DMS79 (cell line): Measurements from ENCODE around the gene SCRT2.
"Not testable (repeated sequence)": the region's sequence is repeated elsewhere in the genome, so short reads cannot be mapped to it uniquely, and the experiment has no call there.

ENCODE experiments used
- DNase-seq: peaks from one replicate; lab custom pipeline; 2025; lab: John Stamatoyannopoulos, UW

The SCRT2 gene

DNA sequence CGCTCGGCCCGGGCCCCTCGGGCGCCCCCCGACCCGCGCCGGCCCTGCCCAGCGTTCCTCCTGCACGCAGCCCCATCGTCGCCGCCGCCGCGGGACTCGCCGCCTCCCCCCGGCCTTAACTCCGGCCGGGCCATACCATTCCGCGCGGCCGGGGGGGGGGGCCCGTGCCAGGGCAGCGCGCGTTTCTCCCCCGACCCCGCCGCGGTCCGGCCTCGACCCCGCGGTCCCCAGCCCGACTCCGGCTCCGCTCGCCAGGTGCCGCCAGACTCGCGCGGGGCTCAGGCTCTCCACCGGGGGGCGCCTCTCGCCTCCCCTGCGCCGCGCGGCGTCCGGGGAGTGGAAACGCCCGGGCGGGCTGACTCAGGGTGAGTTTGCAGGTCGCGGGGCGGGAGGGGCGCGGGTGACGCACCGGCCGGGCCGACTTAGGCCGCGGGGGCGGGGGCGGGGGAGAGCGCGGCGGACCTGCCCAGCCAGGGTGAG, 22.5 kb downstream of the SCRT2 start, which contains the start of gene SRXN1:
Gene SRXN1, minus strand, starts transcription at position 91 of the 480 bp plus-strand sequence. Its CDS starts 15 bp downstream, at position 76.
- no peak for DNase-seq

DNA sequence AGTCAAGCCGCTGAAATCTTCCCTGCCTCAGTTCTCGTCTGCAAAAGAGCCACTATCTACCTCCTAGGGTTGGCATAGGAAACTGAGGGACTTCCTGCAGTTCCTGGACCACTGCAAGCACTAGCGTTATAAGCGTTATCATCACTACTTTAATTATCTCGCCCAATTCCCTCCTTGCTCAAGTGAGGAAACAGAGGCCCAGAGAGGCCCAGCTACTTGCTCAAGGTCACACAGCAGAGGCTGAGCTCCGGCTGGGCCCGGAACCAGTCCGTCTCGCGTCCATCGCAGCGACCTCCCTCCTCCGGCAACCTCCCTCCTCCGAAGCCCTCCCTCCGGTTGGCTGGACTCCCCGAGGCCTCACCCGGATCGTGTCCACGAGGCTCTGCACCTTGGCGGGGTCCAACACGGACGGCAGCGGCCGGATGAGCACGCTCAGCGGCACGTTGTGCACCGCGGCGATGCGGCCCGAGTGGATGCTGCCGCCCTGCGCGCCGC, 22.9 kb downstream of the SCRT2 start:
- no peak for DNase-seq

DNA sequence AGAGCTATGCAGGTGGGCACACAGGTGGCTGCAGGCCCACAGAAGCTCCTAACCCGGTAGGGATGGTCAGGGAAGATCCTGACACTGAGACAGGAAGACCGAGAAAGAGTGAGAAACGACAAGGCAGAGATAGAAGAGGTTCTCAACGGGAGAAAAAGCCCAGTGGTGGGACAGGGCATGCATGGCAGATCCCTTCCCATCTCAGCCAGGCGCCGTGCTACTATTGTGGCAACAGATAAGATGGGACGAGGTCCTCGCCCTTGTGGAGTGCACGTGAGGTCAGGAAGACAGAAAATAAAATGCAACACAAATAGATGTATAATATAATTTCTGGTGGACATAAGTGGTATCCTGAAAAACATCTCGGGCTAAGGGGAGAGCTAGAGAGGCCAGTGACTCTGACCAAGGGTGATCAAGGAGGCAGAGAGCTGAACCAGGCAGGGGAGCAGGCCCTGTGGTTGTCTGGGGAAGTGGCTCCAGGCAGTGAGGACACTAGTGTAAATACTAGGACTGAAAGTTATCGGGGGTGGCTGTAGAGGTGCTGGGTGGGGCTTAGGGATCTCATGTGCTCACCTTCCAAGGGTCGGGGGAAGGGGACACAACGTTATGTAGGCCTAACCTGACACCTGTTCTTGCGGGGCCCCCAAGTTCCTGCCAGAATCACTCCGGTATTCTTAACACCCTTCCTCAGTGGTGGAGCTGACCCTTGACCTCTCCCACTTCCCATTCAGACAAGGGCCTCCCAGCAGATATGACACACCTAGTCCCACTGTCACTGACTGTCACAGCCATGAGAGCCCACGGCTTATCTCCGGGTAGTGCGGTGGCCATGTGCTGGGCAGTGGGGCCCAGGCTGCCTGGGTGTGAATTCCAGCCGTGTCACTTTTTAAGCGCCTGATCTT, 23.6 kb downstream of the SCRT2 start:
- DNase-seq, result no peak

DNA sequence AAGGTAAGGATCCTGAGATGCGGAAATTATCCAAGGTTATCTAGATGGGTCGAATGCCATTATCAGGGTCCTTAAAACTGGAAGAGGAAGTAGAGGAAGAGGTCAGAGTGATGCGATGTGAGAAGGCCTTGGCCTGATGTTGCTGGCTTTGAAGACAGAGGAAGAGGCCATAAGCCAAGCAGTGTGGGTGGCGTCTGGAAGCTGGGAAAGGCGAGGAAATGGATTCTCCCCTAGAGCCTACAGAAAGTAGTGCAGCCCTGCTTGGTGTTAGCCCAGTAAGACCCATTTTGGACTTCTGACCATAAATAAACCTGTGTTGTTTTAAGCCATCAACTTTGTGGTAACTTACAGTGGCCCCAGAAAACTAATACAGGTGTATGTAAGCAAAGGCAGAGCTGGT, 24.6 kb downstream of the SCRT2 start:
- DNase-seq, result no peak

DNA sequence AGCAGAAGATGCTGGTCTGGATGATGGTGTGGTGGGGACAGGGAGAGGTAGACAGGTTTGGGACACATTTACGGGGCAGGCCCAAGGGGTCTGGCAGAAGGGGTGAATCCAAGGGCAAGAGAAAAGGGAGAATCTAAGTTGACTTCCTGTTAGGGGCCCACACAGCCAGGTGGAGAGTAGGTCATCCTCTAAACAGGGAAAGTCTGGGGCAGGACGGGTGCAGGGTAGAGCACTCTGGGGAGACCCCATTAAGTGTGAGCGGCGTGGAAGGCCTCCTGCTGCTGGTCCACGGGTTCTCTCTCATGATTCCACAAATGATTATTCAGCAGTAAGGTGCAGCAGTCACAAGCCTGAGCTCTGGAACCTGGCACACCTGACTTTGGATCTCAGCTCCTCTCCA, 25.3 kb downstream of the SCRT2 start:
- no peak for DNase-seq

DNA sequence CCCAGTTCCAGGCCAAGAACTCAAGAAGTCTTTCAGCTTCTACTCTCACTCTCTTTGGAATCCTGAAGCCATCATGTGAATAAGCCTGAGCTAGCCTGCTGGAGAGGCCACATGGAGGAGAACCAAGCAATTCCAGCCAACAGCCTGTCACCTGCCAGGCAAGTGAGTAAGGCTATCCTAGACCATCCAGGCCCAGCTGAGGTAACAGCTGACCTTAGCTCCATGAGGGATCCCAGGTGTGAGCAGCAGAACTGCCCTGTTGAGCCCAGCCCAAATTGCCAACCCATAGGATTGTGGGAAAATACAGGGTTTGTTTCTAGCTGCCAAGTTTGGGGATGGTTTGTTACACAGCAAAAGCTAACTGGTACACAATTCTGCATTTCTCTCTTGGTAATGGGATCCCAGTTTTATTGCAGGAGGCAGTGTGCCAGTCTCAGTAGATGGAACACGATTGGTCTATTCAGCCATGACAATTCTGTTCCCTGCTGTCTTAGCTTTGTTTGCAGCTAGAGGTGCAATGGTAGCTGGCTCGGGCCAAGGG, 28.1 kb downstream of the SCRT2 start:
- no peak for DNase-seq

DNA sequence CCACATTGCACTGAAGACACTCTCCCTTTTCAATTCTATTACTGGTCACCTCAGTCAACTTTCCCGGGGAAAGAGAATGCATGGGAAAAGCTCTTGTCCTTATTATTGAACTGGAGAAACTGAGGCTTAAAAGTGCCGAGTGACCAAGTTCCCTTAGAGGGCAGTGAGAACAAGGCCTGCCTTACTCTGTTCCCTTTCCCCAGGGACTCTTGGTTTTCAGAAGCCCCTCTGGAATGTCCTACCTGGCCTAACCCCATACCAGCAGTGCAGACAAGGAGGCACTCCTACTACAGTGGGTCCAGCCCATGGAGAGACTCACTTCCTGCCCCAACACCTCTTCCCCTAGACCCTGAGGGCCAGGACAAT, 28.8 kb downstream of the SCRT2 start:
- no peak for DNase-seq

DNA sequence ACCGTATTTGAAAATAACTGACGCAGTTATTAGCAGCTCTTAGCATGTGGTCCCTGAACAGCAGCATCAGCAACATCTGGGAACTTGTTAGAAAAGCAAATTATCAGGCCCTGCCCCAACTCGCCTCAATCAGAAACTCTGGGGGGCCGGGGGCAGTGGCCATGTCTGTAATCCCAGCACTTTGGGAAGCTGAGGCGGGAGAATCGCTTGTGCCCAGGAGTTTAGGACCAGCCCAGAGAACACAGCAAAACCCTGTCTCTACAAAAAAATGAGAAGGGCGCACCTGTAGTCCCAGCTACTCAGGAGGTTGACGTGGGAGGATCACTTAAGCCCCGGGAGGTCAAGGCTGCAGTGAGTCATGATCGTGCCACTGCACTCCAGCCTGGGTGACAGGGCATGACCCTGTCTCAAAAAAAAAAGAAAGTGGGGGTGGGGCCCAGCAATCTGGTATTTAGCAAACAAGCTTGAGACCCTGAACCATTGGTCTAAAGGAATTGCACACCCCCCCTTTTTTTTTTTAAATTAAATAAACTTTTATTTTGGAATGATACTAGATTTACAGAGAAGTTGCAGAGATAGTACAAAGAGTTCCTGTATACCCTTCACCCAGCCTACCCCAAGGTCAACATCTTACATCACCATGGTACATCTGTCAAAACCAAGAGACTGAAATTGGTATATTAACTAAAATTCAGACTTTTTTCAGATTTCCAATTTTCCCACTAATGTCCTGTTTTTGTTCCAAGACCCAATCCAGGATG, 29.3 kb downstream of the SCRT2 start:
- DNase-seq, result no peak

DNA sequence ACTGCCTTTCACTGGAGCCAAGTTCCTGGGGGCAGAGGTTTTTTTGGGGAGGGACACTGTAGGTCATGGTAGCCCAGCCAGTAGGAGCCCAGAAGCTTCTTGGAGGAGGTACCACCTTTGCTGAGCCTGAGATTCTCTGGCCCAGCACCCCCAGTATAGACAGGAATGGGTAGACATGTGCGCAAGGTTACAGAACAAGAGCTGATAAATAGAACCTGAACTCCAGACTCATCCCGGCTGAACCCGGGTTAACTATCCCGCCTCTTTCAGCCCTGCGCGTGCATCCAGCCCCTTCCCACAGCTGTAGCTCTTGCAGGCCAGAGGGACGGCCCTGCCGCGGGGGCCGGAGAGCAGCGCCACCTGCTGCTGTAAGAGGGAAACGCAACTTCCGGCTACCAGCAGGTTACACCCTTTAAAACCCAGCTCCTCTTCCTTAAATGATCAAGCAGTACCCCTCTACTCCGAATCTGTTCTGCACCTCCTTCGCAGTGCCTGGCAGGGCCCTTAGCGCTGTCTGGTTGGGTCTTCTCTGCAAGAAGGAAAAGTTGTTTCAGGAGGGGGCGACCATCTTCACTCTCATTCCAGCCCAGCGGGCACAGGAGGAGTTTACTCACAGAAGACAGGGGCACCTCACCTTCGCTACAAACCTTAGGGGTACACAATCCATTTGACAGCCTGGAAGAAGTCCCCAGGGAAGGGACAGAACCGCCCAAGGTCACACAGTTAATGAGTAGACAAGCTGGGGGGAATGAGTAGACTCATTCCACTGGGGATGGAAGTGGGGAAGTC, 30.1 kb downstream of the SCRT2 start:
- DNase-seq, result no peak

DNA sequence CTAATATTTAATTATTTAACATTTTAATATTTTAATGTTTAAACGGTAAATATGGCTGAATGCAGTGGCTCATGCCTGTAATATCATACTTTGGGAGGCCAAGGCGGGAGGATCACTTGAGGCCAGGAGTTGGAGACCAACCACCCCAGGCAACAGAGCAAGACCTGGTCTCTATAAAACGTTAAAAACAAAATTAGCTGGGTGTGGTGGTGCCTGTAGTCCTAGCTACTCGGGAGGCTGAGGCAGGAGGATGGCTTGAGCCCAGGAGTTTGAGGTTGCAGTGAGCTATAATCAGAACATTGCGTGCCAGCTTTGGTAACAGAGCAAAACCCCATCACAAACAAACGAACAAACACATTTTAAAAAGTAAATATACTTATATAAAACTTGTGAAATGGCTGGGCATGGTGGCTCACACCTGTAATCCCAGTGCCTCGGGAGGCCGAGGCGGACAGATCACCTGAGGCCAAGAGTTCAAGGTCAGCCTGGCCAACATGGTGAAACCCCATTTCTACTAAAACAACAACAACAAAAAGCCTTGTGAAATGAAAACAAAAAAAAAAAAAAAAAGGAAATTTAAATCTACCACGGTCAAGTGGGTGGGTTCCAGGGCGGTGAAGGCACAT, 30.8 kb downstream of the SCRT2 start:
- DNase-seq, result no peak

DNA sequence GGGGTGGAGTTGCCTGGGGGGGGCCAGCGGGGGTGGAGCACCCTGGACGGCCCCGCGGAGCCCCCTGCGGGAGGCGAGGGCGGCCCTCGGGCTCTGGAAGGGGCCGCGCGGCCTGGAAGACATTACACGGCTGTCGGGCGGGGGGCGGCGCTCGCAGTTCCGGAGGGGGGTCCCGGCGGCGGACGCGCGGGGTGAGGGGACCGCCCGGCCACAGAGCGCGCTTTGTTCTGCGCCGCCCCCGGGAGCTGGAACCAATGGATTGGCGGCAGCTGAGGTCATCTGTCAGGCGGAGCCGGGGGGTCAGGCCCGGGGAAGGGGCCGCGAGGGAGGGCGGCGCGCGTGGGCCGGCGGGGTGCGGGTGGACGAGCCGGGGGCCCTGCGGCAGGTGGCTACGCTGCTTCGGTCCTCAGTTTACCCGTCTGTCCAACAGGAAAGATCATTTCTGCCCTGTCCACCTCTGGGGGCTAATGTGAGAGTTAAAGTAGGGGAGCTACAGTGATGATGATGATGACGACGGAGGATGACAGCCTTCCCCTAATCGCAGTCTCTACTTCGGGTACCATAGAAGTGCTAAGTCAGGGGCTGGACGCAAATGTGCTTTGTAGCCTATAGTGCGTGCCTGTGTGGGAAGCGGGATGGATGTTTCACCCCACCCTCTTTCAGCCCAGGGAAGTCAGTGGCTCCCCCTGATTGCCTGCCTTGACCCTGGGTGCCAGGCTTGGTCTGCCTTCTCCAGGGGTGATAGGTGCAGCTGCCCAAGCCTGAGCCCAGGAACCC, 33.0 kb downstream of the SCRT2 start:
- DNase-seq, result no peak

DNA sequence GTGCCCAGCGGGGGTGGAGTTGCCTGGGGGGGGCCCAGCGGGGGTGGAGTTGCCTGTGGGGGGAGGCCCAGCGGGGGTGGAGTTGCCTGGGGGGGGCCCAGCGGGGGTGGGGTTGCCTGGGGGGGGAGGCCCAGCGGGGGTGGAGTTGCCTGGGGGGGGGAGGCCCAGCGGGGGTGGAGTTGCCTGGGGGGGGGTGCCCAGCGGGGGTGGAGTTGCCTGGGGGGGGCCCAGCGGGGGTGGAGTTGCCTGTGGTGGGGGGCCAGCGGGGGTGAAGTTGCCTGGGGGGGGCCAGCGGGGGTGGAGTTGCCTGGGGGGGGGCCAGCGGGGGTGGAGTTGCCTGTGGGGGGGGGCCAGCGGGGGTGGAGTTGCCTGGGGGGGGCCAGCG, 33.6 kb downstream of the SCRT2 start:
- not testable (repeated sequence) for DNase-seq

DNA sequence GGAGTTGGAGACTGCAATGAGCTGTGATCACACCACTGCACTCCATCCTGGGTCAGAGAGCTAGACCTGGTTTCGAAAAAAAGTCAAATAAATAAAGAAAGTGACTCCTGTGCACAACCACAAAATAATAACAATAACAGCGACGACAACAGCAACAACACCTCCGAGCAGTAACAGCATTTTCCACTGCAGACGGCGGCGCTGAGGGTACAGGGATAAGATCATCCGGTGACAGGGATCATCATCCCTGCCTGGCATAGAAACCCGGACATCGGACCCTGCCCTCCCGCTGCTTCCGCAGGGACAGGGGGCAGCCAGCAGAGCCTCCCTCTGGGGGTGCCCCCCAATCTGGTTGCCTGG, 34.1 kb downstream of the SCRT2 start:
- no peak for DNase-seq

DNA sequence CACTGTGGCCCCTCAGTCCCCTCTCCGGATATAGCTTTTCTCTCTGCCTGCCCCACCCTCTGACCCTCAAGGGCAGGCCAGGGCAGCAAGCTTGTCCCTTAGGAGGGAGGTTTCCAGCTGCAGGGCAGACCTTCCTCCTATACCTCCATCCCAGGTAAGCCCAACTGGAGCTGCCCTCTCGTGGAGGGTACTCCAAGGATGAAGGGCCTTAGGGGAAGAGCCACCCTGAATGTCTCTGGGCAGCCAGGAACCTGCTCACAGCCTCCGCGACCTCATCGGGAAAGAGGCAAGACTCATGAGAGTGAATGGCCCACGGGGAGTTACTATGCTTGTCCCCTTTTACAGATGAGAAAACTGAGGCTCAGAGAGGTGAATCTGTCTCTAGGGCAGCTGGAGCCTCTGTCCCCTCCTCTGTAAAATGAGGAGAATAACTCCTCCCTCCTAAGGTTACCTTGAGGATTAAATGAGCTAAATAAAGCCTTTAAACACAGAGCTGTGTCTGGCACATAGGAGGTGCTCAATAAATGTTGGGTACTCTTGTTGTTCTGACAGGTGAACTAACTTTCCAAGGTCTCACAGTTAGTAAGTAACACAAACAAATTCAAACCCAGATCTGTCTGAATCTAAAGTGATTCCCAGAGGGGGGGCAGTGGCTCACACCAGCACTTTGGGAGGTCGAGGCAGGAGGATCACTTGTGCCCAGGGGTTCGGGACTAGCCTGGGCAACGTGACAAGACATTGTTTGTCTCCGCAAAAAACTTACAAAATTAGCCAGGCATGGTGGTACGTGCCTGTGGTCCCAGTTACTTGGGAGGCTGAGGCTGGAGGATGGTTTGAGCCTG, 34.7 kb downstream of the SCRT2 start:
- DNase-seq, result no peak

DNA sequence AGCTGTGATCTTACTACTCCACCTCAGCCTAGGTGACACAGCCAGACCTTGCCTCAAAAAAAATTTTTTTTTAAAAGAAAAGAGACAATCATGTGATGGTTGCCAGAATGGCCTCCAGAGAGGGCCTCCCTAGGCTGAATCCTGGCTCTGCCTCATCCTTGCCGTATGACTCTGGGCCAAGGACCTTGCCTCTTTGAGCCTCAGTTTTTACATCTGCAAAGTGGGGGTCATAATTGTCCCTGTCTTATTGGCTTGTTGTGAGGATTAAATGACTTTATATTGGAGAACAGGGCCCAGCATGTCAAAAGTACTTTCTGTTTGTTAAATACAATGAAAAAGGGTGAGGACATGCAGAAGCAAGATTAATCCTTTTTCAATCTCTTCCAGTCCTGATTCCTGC, 37.0 kb downstream of the SCRT2 start:
- DNase-seq, result no peak

DNA sequence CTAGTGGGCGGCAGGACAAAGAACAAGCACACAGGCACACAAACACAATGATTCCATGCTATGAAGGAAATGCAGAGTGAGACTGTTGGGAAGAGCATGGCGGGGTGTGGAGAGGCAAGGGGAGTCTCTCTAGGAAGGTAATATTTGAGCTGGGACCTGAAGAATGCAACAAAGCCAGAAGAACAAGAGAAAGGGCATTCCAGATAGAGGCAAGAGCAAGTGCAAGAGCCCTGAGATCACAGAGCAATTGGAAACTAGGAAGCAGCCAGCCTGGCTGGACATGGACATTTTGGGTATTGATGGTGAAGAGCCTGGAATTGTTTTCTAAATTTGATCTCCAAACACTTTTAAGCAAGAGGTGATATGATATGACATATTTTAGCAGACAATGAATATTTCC, 38.0 kb downstream of the SCRT2 start:
- DNase-seq, result no peak

DNA sequence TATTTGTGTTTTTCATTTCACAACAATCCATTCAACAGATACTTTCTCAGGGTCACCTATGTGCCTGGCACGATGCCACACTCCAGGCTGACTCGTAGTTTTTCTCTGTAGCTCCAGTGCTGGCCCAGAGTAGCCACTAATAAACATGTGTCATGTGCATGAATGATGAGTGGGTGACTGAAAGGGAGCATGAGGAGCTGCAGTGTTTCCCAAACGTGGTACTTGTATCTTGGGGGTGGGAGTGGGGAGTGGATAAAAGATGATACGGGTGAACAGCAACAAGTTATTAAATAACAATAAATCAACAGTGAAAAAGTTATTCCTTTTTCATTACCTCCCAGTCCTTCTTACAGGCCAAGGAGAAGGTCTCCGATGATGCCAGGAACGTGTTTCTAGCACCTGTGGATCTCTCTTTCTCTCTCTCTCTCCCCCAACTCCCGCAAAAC, 39.7 kb downstream of the SCRT2 start:
- no peak for DNase-seq

DNA sequence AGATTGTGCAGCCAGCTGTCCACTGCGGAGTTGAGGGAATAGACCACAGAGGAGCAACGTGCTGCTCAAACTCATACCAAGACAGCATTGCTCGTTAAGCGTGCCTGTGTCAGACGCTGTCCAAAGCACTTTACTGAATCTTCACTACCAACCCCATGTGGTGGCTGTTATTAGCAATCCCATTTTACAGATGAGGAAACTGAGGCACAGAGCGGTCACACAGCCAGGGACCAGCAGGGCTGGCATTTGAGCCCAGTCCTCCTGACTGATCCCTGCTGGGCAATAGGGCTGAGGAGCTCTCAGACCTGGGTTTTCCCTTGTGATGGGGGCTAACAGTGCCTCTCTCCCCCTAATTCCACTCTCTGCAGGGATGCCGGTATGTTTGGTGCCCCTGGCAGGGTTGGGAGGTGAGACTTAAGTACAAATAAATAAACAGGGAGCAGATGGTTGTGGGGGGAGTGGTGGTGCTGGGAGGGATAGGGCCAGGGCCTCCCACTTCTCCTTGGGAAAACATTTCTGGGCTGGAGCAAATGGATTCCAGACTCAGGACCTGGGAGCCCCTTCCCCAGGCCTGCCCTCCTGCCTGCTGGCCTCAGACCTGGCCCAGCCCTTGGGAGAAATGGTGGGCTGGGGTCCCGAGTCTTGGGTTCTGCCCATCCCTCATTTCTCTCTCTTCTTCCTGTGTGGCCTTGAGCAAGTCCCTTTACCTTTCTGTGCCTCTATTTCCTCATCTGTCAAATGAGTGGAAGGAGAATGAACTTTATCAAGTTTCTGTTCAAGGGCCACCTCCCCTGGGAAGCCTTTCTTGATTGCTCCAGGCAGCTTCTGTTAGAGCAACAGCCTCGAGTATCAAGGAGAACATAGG, 40.3 kb downstream of the SCRT2 start:
- DNase-seq, result no peak
